DMS153 treated with DMSO at 0.1 percent for 48 hours (cell line): ENCODE results near the gene CLSTN3.
A peak's percentile ranks its signal among the peaks of the same experiment; 100 is the strongest.

ENCODE experiments used
- DNase-seq: peaks from one replicate; lab custom pipeline; 2025; ENCODE audit not compliant: unreplicated experiment; lab: John Stamatoyannopoulos, UW

The CLSTN3 gene

DNA sequence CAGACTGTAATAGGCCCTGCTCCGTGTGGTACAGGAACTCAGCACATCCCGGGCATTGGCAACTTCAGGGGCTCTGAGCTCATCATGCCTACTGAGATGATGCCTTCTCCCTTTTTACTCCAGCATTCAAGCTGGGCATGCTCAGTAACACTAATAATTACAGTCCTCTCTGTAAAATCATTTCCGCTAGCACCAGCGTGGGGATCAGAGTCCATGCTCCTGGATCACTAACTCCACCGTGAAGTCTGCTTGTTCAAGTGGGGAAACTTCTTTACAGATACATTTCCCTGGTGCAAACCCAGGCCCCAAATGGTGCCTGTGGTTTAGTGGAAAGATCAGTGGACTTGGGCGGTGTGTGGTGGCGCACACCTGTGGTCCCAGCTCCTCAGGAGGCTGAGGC lies 16.7 kb downstream of the CLSTN3 start:
- no peak for DNase-seq

DNA sequence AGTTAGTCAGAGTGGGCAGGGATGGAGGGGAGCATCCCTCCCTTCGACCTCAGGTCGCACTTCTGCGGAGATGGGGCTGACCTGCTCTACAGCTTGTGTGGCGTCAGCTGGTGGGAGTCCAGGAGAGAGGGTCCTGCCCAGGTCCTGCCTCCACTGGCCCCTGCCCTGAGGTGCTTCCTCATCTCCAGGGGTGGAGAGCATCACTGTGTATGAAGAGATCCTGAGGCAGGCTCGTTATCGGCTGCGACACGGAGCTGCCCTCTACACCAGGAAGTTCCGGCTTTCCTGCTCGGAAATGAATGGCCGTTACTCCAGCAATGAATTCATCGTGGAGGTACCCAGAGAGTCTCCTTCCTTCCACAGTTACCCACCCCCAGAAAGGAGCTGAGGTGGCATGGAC lies 20.2 kb downstream of the CLSTN3 start:
- DNase-seq: no peak

- no peak for DNase-seq
These were observed 20.7 kb downstream of the CLSTN3 start for GRCh38 chr12:7150841-7151240.

- no peak for DNase-seq
These were observed 21.4 kb downstream of the CLSTN3 start for GRCh38 chr12:7151532-7151931.

DNA sequence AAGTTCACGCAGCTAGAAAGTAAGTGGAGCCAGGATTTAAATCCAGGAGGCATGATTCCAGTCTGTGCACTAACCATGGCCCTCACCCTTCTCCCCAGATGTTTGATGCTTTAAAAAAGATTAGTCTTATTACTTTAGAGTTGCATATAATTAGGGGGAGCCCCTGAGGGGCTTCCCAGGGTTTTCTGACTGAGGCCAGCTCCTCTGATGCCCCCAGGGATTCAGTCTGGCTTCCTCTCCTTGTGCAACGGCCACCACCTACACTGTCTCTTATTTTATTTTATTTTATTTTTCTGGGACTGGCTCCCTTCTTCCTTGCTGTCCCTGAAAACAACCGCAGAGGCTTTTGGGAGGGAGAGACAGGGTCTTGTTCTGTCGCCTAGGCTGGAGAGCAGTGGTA lies 22.6 kb downstream of the CLSTN3 start:
- DNase-seq: no peak

- no peak for DNase-seq
These were observed 23.9 kb downstream of the CLSTN3 start for GRCh38 chr12:7154042-7154441.

GRCh38 chr12:7154901-7155470 lies 24.8 kb downstream of the CLSTN3 start:
- no peak for DNase-seq

- peak; percentile 86 for DNase-seq
These were observed 25.4 kb downstream of the CLSTN3 start for GRCh38 chr12:7155471-7156034.

GRCh38 chr12:7156259-7157197 lies 26.4 kb downstream of the CLSTN3 start:
- DNase-seq: no peak

DNA sequence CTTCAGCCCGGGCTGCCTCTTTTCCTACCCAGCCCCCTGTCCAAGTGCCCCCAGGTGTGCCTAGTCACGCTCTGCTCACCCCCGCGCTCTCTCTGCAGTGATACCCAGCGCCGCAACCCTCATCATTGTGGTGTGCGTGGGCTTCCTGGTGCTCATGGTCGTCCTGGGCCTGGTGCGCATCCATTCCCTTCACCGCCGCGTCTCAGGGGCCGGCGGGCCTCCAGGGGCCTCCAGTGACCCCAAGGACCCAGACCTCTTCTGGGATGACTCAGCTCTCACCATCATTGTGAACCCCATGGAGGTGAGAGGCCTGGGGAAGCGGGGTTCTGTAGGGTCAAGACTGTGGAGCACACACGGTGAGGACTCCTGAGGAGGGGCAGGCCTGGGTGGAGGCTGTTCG lies 27.2 kb downstream of the CLSTN3 start:
- DNase-seq: no peak

- DNase-seq: no peak
These were observed 28.8 kb downstream of the CLSTN3 start for GRCh38 chr12:7158781-7159609.

- no peak for DNase-seq
These were observed 30.0 kb downstream of the CLSTN3 start for GRCh38 chr12:7160183-7160582.

- DNase-seq: no peak
These were observed 31.2 kb downstream of the CLSTN3 start for GRCh38 chr12:7161327-7161726.

- DNase-seq: no peak
These were observed 31.6 kb downstream of the CLSTN3 start for GRCh38 chr12:7161811-7162210.

- DNase-seq: peak; percentile 89
These were observed 32.5 kb downstream of the CLSTN3 start for GRCh38 chr12:7162691-7163114.

GRCh38 chr12:7169951-7170350 lies 39.8 kb downstream of the CLSTN3 start:
- no peak for DNase-seq

GRCh38 chr12:7171854-7172253 lies 41.7 kb downstream of the CLSTN3 start:
- no peak for DNase-seq

DNA sequence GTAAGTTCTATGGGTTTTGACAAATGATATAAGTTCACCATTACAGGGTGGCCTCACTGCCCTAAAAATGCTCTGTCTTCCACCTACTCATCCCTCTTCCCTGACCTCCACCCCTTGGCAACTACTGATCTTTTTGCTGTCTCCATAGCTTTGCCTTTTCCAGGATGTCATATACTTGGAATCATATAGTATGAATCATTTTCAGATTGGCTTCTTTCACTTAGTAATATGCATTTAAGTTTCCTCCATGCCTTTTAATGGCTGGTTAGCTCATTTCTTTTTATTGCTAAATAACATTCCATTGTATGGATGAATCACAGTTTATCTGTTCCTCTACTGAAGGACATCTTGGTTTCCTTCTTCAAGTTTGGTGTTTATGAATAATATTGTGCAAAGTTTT lies 45.3 kb downstream of the CLSTN3 start:
- no peak for DNase-seq

DNA sequence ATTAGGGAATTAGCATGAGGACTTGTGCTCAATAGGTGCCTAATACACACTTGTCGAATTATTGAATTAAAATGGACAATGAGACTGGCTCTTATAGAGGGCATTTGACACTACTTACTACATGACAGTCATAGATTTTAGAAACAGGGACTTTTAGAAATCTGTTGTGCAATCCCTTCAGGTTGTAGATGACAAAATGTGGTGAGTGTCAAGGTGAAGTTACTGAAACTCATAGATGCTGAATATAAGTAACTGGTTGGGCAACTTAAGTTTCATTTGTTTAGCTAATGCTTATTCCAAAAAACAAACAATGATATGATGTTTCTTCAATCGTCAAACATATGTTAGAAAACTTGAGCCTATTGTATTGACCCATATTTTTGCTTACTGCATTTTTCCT lies 46.4 kb downstream of the CLSTN3 start:
- DNase-seq: no peak

- no peak for DNase-seq
These were observed 48.3 kb downstream of the CLSTN3 start for GRCh38 chr12:7178481-7178880.

- DNase-seq: no peak
These were observed 50.5 kb downstream of the CLSTN3 start for GRCh38 chr12:7180685-7181084.
